Progenitor cell of endocrine pancreas (in vitro differentiated cells): Measurements from ENCODE around the gene PAPPA. TPM values are rescaled to one million over a fixed set of nuclear protein-coding genes. Genes with fewer than 3 reads are reported as not detected.

Experiments
- DNase-seq: peaks from one replicate; pipeline ENCODE4 v3.0.0; 2021; ENCODE audit warnings: low spot score; ENCODE audit not compliant: unreplicated experiment
- H3K27ac Mint-ChIP-seq: 2 replicates; pipeline ENCODE4 v1.8.0; 2021; ENCODE audit warnings: mild to moderate bottlenecking, moderate library complexity, mixed read lengths
- H3K27me3 Mint-ChIP-seq: 2 replicates; pipeline ENCODE4 v1.8.0; 2021; ENCODE audit warnings: mixed read lengths
- H3K36me3 Mint-ChIP-seq: 2 replicates; pipeline ENCODE4 v1.8.0; 2022; ENCODE audit warnings: mixed read lengths; ENCODE audit not compliant: insufficient read depth
- H3K4me1 Mint-ChIP-seq: 2 replicates; pipeline ENCODE4 v1.8.0; 2021; ENCODE audit warnings: low read depth, mixed read lengths
- H3K4me3 Mint-ChIP-seq: 2 replicates; pipeline ENCODE4 v1.8.0; 2021; ENCODE audit warnings: low read depth, mild to moderate bottlenecking, moderate library complexity, mixed read lengths
- H3K9me3 Mint-ChIP-seq: 2 replicates; pipeline ENCODE4 v1.8.0; 2021; ENCODE audit warnings: low read depth, mixed read lengths
- total RNA-seq: library from RNA; stranded (reverse); gene quantifications from 2 replicates; pipeline ENCODE4 v1.2.1, GENCODE V29; 2021
- TF ChIP-seq, protein P1 (sequence below): fragments of 200-600 bp; sonication (generic); IDR thresholded peaks from one replicate; pipeline ENCODE4 v1.5.0; 2021; ENCODE audit warnings: antibody characterized with exemption, mild to moderate bottlenecking; ENCODE audit not compliant: unreplicated experiment

The PAPPA gene
- total RNA-seq, 1 donor from 2014 or later, result 0.36 TPM

DNA sequence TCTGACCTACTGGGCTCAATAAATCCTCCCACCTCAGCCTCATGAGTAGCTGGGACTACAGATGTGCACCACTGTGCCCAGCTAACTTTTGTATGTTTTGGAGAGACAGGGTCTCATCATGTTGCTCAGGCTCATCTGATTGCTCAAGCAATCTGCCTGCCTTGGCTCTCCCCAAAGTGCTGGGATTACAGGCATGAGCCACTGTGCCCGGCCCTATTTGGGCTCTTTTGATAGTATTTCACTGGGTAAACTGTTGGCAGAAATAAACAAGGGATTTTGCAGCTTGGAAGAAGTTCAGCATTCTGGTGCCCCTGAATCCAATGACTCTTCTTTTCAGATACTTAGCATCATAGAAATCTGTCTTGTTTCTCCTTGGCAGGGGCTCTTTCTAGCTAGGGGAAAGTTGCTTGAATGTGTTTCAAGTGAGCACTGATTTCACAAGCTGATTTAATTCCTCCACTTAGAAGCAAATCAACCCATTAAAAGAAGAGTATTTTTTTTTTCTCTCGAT is 146.8 kb downstream of the PAPPA start:
- no peaks in the 10 kb centered on the region for H3K9me3 Mint-ChIP-seq
- peaks cover 19% of the 10 kb centered on the region for H3K27me3 Mint-ChIP-seq
- TF ChIP-seq, protein P1, sequence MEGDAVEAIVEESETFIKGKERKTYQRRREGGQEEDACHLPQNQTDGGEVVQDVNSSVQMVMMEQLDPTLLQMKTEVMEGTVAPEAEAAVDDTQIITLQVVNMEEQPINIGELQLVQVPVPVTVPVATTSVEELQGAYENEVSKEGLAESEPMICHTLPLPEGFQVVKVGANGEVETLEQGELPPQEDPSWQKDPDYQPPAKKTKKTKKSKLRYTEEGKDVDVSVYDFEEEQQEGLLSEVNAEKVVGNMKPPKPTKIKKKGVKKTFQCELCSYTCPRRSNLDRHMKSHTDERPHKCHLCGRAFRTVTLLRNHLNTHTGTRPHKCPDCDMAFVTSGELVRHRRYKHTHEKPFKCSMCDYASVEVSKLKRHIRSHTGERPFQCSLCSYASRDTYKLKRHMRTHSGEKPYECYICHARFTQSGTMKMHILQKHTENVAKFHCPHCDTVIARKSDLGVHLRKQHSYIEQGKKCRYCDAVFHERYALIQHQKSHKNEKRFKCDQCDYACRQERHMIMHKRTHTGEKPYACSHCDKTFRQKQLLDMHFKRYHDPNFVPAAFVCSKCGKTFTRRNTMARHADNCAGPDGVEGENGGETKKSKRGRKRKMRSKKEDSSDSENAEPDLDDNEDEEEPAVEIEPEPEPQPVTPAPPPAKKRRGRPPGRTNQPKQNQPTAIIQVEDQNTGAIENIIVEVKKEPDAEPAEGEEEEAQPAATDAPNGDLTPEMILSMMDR, result no peak
- H3K4me1 Mint-ChIP-seq, result peaks cover 1% of the 10 kb centered on the region
- H3K4me3 Mint-ChIP-seq, result no peak overlapping the region
- H3K36me3 Mint-ChIP-seq, result no peaks in the 10 kb centered on the region
- no peak for DNase-seq
- H3K27ac Mint-ChIP-seq, result no peak overlapping the region

DNA sequence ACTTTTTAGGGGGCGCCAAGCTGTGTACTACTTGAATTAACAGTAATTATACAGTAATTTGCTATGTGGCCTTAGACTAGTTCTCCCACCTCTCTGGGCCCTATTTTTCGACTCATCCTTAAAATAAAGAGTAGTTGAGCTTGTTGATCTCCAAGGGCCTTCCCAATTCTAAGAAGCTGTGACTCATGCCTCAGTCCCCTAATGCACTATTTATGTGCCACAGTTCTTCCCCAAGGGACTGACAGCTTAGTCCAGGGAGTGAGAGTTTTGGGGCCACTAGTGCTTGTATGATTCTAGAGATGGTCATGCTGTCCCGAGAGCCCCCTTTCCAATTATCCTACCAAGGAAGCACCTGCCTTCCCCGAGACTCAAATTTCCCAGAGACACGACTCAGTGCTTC is 149.7 kb downstream of the PAPPA start:
- H3K27ac Mint-ChIP-seq, result no peak overlapping the region
- H3K9me3 Mint-ChIP-seq, result no peaks in the 10 kb centered on the region
- no peak overlapping the region for H3K4me3 Mint-ChIP-seq
- TF ChIP-seq, protein P1, result no peak
- DNase-seq, result no peak
- H3K36me3 Mint-ChIP-seq, result no peaks in the 10 kb centered on the region
- no peaks in the 10 kb centered on the region for H3K4me1 Mint-ChIP-seq
- H3K27me3 Mint-ChIP-seq, result peaks cover 25% of the 10 kb centered on the region

DNA sequence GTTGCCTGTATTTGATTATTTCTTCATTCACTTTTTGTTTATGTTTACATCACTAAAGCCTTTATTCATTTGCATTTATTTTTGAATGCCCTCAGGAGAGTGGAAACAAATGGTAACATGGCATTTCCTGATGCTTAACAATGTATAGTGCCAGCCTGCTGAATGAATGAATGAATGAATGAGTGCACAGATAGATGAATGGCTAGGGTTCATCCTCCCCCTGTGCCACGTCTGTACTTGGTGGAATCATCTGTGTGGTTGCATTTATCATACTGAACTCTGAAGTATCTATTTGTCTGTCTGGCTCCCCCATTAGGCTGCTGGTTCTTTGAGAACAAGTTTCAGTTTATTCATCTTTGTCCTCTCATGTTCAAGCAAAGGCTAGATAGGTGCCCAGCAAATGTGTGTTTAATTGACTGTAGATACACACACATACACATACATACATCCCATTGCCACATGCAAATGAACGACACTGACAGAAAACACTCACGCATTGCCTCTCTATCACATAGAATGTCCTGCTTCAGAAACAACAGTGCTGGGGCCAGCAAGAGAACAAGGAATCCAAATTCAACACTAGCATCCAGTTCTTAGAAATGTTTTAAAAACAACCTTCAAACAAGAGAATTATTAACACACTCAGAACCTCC is 150.4 kb downstream of the PAPPA start:
- Mint-ChIP-seq H3K4me3 (no peak overlapping the region), H3K27me3 (peaks cover 19% of the 10 kb centered on the region), H3K9me3 (no peaks in the 10 kb centered on the region), H3K4me1 (no peaks in the 10 kb centered on the region), H3K27ac (no peak overlapping the region), H3K36me3 (no peaks in the 10 kb centered on the region)
- TF ChIP-seq, protein P1, result no peak
- no peak for DNase-seq

DNA sequence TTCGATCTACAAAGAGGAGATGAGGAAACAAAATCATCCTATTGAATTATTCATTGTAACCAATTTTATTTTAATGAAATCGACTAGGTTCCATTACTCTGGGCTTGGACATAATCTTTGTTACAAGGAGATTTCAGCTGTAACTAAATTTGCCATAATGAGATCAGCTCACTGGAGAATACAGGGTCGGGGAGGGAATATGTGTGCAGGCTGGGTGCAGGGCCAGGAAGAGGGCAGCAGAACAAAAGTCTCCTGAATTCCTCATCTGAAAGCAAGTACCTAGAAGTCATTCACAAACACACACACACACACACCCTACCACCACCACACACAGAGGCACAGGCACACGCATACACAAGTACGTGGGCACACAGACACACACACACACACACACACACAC is 151.2 kb downstream of the PAPPA start:
- H3K4me1 Mint-ChIP-seq, result no peaks in the 10 kb centered on the region

DNA sequence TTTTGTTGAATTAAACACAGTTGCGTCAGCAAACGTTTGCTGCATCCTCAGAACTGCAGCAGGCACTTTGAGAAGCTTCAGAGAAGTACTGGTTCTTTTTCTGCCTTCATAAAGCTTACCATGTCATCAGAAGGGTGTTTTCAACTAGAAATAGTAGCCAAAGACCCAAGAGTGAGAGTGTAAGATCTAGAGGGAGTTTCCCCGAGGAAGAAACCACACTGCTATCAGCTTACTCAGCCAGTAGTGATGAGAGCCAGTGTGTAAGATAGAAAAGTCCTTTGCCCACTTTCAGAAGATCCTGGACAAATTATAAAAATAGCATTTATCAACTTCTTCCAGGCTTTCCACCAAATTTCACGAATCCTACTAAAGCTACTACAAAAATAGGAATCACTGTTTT is 154.5 kb downstream of the PAPPA start:
- Mint-ChIP-seq H3K4me1 (no peaks in the 10 kb centered on the region), H3K9me3 (no peaks in the 10 kb centered on the region), H3K36me3 (no peaks in the 10 kb centered on the region), H3K27me3 (peaks cover 19% of the 10 kb centered on the region), H3K4me3 (no peak overlapping the region), H3K27ac (no peak overlapping the region)
- TF ChIP-seq, protein P1, result no peak
- DNase-seq, result no peak

More for the DNA sequence above, 151.2 kb downstream of the PAPPA start:
- Mint-ChIP-seq H3K27ac (no peak overlapping the region), H3K9me3 (no peaks in the 10 kb centered on the region), H3K27me3 (peaks cover 17% of the 10 kb centered on the region), H3K36me3 (no peaks in the 10 kb centered on the region), H3K4me3 (no peak overlapping the region)
- TF ChIP-seq, protein P1, result no peak
- DNase-seq, result no peak
